HG03457 (cell line): Measurements from ENCODE around the gene ZNRF3.
"Not testable (repeated sequence)": the region's sequence is repeated elsewhere in the genome, so short reads cannot be mapped to it uniquely, and the experiment has no call there.

Experiments used
- ATAC-seq: cut with Tn5 transposase; IDR thresholded peaks from one replicate; pipeline ENCODE4 v1.9.1; 2021; ENCODE audit warnings: moderate number of reproducible peaks; ENCODE audit not compliant: unreplicated experiment

ZNRF3 gene

DNA sequence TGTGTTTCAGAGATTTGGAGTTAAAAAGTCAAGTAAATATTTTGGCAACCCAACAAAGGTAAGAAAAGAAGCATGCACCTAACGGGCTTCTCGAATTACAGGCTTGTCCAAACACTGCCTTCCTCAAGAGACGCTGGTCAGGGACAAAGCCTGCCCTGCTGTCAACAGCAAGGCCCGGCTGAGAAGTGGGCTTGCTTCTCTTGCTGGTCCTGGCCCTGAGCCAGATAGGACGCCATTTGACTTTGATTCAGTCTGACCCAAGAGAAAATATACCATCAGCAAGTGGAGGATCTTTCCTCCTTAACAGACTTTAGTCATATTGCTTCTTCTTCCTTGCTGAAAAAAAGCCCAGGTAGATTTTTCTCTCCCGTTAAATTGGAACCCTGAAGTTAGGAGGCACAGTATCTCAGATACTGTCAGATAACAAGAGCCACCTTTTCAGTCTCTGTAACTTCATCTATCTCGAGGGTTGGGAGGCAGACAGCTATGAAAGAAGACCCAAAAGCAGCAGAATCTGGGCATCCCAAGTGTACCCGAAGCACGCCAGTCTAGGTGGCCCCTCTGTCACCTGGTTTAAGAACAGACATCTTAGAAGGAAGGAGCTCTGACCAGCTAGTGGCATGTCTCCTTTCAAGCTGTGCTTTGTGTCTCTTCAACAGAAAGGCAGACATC, 120.7 kb downstream of the ZNRF3 start:
- ATAC-seq, result no peak

DNA sequence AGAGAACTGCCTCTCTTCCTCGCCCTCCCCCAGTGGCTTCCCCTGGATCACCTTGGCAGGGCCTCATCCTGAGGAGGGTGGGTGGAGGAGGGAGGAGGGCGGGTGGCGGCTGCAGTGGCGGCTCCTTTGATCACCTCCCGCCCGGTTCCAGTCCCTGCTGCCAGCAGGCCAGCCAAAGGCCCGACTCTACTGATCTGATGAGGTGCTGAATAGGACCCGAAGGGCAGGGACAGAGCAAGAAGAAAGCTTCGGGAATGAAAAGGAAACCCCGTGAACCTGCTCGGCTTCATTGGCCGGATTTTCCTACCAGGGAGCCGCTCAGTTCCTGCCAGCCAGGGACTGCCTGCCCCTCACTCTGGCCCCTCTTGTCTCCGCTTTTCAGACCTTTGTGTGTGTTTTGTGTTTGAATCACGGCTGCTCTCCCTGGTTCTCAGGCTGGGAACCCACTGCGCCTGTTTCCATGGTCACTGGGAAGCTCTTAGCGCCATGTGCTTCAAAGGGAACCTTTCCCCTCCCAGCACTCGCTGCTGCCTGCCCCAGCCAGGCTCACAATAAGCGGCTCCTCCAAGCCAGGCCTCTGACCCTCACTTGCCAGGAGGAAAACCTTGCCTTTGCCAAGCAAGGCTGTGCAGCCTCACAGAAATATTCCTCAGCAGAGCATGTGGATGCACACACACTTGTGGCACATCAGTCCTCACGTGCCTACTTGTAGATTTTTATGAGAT, 121.4 kb downstream of the ZNRF3 start:
- no peak for ATAC-seq

DNA sequence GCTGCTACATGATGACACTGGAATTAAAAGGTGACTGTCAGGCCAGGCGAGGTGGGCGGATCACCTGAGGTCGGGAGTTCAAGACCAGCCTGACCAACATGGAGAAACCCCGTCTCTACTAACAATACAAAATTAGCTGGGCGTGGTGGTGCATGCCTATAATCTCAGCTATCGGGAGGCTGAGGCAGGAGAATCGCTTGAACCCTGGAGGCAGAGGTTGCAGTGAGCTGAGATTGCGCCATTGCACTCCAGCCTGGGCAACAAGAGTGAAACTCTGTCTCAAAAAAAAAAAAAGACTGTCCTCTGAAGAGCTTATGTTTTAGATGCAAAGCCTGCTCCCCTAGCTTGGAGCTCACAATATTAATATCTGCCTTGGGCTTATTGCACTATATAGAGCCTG, 122.4 kb downstream of the ZNRF3 start:
- ATAC-seq, result not testable (repeated sequence)

DNA sequence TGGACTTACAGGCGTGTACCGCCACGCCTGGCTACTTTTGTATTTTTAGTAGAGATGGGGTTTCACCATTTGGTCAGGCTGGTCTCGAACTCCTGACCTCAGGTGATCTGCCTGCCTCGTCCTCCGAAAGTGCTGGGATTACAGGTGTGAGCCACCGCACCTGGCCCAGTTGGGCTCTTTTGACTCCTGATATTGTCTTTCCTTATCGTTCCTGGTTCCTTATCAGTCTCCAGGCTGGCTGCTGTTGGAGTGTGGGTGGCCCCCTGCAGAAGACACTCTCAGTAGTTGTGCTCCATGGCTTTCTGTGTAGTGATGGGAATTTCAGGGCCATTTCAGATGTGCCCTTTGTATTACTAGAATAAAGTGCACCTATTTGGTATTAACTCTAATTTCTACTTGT, 123.0 kb downstream of the ZNRF3 start:
- no peak for ATAC-seq

DNA sequence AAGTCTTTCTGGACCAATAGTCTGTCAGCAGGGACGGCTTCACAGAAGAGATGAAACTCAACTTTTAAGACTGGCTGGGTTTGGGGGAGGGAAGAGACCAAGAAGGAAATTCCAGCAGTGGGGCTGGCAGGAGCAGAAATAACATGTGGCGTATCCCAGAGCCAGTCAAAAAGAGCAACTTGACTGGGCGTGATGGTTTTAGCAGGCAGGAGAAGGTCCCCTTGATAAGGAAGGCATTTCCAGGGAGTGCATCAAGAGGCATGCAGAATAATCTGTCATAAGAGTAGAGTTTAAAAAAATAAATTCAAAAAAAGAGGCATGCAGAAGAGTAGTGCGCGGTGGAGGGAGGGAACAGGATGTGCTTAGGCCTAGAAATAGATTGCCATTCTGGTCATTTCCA, 125.8 kb downstream of the ZNRF3 start:
- ATAC-seq, result no peak

DNA sequence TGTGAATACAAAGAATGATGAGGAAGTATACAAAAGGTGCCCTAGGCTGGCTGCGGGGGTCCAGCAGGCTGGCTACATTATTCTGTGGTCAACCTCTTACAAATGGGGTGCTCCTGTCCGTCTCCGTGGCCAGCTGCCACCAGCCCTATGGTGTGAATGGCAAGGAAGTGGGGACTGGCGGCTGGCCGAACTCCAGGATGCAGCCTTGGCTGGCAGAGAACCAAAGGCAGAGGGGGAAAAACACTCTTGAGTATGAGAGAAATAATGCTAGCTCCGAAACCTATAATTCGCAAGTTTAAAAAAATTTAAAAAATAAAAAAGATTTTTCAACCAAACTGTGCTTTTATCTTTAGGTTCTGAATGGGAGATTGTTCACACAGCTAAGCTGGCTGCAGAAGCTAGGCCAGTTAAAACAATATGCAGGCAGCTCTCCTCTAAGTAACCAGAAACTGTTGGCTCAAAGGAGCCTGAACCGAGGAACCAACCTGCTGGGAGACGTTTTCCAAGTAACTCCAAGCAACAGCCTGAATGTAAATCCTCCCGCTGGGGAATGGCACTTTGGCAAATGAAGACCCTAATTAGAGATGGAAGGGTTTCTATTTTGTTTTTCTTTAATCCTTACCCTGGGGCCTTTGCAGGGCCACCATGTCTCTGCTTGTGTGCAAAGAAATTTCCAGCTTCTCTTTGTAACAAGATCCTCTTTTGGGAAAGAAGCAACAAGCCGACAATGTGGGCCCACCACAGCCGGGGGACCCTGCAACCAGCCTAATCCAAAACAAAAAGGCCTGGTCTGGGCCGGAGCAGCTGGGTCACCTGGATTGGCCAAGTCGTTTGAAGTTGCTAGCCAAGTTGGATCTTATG, 128.1 kb downstream of the ZNRF3 start:
- ATAC-seq, result no peak

DNA sequence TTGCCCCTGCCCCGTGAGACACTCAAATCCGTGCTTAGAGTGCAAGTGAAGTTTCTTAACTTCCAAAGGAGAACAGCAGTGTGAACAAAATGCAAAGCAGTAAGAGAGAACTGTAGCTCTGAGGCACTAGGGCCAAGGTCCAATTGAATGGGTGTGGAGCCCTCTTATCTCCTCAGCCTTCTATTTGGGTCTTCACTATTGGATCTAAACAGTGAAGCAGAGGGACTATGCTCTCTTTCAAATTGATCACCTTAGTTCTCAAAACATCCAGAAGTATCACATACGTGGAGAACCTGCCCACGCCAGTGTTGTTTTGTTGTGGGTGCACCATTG, 128.7 kb downstream of the ZNRF3 start:
- no peak for ATAC-seq

DNA sequence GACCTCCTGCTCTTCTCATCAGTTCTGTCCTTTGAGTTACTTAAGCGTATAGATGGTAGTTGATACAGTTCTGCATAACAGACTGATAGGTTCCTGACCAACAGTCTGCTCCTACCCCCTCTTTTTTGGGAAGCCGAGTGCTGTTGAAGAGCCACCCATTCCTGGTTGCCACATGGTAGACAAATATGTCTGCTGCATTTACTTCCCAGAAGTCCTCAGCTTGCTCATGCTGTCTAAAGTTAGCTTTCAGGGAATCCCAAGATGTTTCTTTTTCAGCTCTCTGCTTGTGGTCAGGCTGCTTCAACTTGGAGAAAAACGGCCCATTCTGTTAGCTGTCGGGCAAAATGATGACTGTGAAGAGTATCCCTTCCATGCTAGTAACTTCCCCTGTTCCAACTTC, 129.6 kb downstream of the ZNRF3 start:
- ATAC-seq, result no peak

DNA sequence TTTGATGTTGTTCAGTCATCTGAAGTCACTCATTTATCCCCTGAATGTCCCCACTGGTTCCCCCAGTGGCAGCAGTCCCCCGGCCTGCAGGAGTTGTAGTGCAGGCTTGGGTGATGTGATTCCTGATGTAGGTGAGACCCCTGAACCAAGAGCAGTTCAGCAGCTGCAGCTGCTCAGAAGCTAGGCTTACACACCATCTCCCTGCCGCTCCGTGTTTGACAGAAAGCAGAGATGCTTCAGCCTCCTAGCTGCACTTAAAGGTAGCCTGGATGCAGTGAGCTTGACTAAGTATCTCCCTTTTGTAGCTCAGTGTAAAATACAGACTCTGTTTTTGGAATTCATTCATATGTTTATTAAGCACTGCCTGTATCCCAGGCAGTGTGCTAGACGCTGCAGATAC, 130.9 kb downstream of the ZNRF3 start:
- no peak for ATAC-seq

DNA sequence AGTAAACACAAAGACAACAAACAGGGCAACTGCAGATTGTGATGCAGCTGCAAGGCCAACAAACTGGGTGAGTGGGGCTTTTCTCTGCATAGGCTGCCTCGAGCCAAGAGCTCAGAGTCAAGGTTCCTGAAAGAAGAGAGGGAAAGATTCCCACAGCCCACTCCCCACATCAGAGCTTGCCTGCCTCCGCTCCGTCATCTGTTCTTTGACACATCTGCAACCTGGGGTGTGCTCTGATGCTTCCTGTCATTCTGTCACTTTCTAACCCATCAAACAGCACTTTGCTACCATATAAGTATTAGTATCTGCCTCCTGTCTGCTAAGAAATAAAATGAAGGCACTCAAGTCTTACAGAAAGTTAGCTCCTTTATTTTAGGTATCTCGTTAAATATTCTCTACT, 131.4 kb downstream of the ZNRF3 start:
- ATAC-seq, result no peak

DNA sequence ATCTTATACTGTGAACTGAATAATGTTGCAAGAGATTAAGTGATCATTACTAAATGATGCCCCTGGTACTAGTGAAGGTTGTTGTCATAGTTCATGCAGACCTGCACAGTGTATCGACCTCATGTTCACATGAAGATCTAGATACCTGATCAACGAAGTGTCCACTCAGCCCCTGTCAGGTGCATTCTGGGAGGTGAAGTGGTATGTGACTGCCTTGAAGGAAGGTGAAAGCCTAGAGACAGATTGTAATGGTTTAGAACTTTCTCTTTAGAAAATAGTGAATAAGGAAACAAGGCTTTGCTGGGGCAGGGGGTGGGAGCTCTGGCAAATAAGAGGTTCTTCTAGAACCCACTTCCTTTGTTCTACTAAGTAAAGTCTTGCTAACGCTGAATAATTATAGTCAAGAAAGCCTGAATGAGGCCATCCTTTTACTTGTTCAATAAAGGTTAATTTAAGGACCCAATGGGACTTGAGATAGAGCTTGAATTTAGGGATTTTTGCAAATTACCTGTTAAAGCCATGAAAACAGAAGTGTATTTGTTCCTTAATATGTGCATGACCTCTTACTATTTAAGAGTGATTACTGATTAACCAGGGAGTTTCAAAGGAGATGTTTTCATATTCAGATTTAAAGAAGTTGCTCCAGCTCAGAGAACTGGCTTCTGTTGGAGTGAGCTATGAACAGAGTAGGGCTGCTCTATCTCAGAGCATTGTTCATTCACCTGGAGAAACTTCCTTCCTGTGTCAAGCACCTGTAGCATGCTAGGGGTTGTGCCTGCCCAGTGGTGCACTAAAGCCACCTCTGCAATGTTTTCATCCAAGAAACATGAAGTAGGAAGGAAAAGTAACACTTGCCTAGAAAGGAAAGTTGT, 132.9 kb downstream of the ZNRF3 start:
- ATAC-seq, result no peak

DNA sequence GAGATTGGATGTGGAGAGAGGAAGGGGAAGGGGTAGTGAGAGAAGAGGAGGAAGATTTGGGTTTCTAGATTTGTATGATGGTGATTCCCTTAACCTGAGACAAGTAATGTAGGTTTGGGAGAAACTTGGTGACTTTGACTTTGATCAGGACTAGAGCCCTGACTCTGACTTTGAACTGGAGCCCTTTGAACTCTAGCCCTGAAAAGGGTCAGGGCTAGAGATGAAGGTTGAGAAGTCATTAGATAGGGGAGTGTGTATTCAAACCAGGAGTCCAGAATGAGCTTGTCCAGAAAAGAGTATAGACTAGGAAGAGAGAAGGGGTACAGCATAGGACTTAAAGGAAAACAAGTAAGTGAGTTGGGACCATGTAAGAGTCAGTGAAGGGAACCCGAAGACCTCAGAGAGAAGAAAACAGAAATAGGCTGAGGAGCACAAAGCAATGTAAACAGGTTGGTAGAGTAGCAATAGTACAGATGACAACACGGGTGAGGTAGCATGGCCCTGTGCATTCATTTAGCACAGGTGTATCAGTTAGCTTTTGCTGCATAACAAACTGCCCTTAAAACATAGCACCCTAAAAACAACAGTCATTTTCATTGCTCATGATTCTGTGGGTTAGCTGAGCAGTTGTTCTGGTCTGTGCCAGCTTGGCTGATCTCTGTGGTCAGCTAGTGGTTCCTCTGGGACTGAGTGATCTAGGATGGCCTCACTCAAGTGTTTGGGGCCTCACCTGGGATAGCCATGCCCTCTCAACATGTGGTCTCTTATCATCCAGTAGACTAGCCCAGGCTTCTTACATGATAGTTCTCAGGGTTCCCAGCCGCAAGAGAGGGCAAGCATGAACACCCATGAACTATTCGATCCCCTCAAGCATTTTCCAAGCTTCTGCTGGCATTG, 135.2 kb downstream of the ZNRF3 start:
- no peak for ATAC-seq

DNA sequence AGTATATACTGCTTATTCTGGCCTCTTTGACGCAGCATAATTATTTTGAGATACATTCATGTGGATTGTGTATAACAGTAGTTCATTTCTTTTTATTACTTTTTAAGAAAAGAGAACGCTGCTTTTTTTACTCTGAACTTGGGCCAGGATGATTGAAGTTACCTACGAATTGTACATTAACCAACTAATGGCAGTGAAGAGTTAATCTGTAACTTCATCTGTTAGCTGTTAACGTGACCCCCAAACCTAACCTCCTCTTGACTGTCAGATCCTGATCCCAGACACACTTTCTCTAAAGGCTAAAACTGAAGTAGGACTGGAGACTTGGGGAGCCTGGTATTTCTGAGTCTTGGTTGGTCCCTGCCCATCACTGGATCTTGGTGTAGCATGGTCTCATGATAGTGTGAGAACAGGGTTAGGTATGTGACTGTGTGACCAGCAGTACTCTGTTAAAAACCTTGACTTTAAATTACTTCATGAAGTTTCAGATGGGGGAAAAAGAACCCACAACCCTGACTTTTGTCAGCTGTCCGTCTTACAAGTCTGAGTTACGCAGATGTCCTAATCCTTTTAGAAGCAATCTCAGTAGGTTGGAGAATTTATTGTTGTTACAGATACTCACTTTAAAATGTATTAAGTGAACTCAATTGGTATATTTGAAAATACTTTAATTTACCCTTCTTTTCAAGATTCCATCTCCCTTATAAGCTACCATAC, 138.9 kb downstream of the ZNRF3 start:
- ATAC-seq, result no peak

DNA sequence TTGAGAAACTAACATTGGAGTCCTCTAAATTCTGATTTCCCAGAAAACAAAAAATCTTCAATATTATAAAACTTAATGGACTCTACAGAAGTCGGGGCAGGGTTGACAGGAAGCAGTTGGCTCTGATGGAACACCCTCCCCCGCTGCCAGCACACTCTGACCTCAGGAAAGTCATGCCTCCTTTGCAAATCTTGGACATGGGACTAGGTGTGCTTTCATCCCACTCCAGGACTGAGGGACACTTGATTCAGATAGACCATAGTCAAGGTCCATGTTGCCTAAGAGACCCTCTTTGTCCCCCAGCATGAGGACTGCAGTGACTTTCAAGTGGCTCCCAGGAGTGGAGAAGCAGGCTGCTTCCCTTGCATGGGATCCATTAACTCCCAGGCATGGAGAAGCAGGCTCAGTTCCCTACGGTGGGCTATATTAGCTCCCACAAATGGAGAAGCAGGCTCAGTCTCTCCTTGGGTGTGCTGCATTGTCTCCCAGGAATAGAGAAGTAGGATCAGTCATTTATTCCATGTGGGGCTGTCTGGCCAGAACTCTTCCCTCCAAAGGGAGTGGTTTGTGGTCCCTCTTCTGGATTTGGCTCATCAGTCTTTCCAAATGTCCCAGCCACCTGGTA, 139.9 kb downstream of the ZNRF3 start:
- no peak for ATAC-seq

DNA sequence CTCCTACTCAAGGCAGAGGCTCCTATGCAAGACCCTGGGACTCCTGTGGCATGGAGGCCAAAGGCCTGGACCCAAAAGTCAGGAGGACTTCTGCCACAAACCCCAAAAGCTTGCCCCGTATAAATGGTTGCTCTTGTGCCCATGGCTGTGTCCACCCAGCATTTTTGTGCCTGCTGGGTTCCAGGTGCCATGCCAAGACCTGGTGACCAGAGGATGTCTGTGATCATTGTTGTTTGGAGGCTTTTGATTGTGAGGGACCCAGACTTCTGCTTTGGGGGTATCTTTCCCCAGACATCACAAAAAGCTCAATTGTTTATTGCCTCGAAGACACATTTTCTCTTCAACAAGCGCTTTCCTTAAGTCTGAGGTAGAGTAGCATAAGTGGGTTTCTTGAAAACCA, 143.2 kb downstream of the ZNRF3 start:
- ATAC-seq, result no peak

DNA sequence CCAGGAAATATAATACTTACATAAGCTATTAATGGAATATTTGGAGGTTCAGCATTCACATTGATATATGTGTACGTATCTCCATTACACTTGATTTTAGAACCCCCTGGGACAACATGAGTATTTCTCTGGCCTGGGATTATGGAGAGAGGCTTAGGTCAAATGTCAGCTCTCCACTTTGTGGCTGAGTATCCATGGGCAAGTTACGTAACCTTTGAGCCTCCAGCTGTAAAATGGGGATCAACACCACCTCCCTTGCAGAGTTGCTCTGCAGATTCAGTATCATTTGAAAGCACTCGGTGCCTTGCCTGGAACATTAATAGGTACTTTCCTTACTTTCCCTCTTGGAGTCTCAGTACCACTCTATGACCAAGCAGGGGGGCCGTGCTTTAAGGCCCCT, 145.1 kb downstream of the ZNRF3 start:
- ATAC-seq, result no peak

DNA sequence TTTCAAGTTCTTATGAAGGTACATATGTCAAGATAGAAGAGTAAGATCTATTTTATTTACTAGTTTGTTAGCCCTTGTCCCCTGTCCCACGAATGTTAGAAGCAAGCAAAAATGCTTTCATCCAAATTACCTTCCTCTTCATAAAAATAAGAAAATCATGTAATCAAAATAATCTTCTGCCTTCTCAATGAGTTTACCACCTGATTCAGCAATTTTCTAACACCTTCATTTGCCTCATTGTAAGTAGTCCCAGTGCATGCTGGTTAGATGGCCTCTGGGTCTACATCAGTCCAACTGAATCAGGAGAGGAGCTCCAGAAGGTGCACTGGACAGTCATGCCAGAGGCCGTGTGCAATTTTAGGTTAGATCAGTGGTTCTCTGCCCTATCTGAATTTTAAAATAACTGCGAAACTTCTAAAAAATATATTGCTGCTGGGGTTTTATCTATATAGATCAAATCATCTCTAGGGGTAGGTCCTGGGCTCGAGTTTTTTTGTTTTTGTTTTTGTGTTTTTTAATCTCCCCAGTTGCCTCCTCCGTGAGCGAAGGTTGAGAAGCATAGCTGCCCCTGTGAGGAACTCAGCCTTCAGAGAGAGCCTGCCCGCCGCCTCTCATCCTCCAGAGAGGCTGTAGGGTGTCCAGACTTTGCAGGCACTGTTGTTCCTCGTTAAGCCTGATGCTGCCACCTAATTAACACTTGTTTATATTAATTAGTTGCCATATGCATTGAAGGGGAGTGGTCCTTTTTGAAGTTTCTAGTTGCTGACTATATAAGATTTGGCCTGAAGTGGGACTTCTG, 146.0 kb downstream of the ZNRF3 start:
- ATAC-seq, result no peak

DNA sequence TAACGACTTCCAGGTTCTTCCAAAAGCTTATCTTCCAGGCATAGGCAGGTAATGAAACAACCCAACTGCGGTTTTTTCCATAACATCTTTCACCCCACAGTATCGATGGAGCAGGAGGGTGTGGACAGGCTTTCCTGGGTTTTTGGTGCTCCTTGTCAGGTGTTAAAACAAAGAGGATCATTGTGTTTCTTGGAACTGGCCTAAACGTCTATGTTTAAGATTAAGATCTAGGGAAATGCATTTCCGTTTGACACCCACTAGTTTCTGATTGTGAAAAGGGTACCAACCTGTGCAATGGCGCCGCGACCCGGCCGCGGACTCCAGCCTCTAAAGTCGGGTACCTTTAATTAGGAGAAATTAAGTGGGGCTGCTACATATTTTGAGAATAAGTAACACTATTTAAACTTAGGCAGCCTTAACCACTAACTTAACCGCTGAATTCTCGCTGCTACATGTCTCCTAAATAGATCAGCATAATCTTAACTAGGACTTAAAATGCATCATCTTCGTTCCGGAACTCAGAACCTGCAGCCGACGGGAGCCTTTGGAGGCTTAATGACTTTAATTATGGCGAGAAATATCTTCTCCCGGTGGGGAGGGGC, 146.7 kb downstream of the ZNRF3 start:
- ATAC-seq, result no peak
